NCI-H128 (cell line): ENCODE results near the gene WDR82.

Experiments used
- DNase-seq: peaks from one replicate; lab custom pipeline; 2025; ENCODE audit not compliant: unreplicated experiment; lab: John Stamatoyannopoulos, UW

The WDR82 gene

DNA sequence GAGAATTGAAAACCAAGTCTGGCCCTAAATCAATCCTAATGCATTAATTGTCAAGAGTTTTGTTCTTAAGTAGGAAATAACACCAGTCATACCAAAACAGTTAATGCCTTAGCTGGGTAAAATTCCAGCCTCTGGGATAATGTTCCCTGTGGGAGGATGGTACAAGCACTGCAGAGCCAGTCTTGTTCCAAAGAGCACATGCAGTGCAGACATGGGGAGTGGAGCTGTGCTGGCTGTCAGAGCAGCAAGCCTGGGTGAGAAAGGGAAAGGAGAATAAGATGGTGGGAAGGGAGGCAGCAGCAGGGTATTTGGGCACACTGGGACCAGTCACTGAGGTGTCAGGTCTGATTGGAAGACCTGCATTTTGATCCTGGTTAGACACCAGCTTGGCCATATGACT is 68.4 kb downstream of the WDR82 start:
- no peak for DNase-seq

DNA sequence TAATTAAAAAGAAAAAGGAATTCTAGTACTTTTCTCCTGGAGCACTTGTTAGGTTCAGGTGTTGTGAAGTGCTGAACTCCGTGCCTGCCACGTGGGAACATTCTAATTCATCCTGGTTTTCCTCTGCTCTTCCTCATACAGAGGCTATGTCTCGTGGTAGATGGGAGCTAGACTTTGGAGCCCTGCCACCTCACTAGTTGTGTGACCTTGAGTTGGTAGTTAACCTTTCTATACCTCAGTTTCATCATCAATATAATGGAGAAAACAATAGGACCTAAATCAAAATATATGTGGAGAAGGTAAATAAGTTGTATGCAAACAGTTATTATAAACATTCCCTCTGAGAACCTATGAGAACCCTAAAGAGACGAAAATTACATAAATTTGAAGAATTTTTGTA is 69.9 kb downstream of the WDR82 start:
- DNase-seq = no peak

DNA sequence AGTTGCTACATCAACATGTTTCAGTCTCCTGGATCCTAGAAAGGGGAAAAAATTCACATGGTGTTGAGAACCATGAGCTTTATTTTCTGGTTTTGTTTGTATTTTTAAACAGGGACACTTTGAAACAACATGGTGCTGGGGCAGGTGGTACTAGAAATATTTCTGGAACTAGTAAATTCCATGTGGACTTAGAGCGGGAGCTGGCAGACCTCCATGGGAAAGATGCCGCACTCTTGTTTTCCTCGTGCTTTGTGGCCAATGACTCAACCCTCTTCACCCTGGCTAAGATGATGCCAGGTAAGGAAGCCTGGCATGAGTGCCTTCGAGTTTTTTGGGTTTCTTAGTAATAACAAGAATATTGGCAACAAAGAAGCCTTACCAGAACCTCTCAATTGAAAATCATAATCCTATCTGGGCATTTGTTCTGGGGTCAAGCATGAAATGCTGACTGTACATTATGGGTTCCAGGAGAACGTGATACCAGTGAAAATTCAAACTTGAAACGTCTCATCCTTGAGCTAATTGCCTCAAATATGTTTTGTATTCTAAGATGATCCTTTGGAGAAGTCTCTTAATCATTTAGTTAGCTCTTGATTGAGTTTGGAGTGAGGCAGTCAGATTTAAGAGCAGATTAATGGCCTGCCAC is 72.6 kb downstream of the WDR82 start:
- no peak for DNase-seq
